Astrocyte (in vitro differentiated cells and primary cell): Measurements from ENCODE around the gene PPP1R15B. TPM values are rescaled to one million over a fixed set of nuclear protein-coding genes. Genes with fewer than 3 reads are reported as not detected.

Experiments used
- DNase-seq: peaks from one replicate; pipeline ENCODE4 v3.0.0-alpha.2; 2010; ENCODE audit warnings: low read depth
- FAIRE-seq: peaks from 2 replicates; lab custom pipeline; 2011; peaks lifted over from hg19 to GRCh38; lab: Jason Lieb, UNC
- H2AFZ ChIP-seq: 2 replicates; pipeline ENCODE4 v1.6.0; 2012; ENCODE audit warnings: low read depth, low read length, inconsistent platforms
- H3K27ac ChIP-seq: 2 replicates; pipeline ENCODE4 v1.5.1; 2011; ENCODE audit warnings: low read depth, low read length, inconsistent platforms
- H3K27me3 ChIP-seq: 2 replicates; pipeline ENCODE4 v1.6.0; 2011; ENCODE audit warnings: low read length, inconsistent platforms; ENCODE audit not compliant: insufficient read depth
- H3K36me3 ChIP-seq: 2 replicates; pipeline ENCODE4 v1.5.1; 2011; ENCODE audit warnings: low read length, inconsistent platforms; ENCODE audit not compliant: insufficient read depth
- H3K4me1 ChIP-seq: 2 replicates; pipeline ENCODE4 v1.5.1; 2011; ENCODE audit warnings: low read length, inconsistent platforms; ENCODE audit not compliant: insufficient read depth
- H3K4me2 ChIP-seq: 2 replicates; pipeline ENCODE4 v1.6.0; 2012; ENCODE audit warnings: low read length, inconsistent platforms
- H3K4me3 ChIP-seq: 2 replicates; pipeline ENCODE4 v1.5.1; 2011; ENCODE audit warnings: low read depth, mild to moderate bottlenecking, low read length, inconsistent platforms; ENCODE audit not compliant: insufficient read depth
- H3K79me2 ChIP-seq: 2 replicates; pipeline ENCODE4 v1.6.0; 2012; ENCODE audit warnings: mild to moderate bottlenecking, low read length, inconsistent platforms; ENCODE audit not compliant: insufficient read depth
- H3K9ac ChIP-seq: 2 replicates; pipeline ENCODE4 v1.6.0; 2012; ENCODE audit warnings: mild to moderate bottlenecking, low read length, inconsistent platforms
- H3K9me3 ChIP-seq: 2 replicates; pipeline ENCODE4 v1.5.1; 2012; ENCODE audit warnings: low read depth, mild to moderate bottlenecking, low read length, inconsistent platforms; ENCODE audit not compliant: insufficient read depth
- H4K20me1 ChIP-seq: 2 replicates; pipeline ENCODE4 v1.6.0; 2012; ENCODE audit warnings: low read length, inconsistent platforms; ENCODE audit not compliant: insufficient read depth
- H3K27ac Mint-ChIP-seq: one replicate; pipeline ENCODE4 v1.8.0; 2021; ENCODE audit warnings: mild to moderate bottlenecking, mixed read lengths; ENCODE audit not compliant: unreplicated experiment
- H3K27me3 Mint-ChIP-seq: one replicate; pipeline ENCODE4 v1.8.0; 2021; ENCODE audit warnings: low read depth, mixed read lengths; ENCODE audit not compliant: unreplicated experiment
- H3K36me3 Mint-ChIP-seq: one replicate; pipeline ENCODE4 v1.8.0; 2021; ENCODE audit warnings: low read depth, mixed read lengths; ENCODE audit not compliant: unreplicated experiment
- H3K4me1 Mint-ChIP-seq: one replicate; pipeline ENCODE4 v1.8.0; 2021; ENCODE audit warnings: low read depth, mixed read lengths; ENCODE audit not compliant: unreplicated experiment
- H3K4me3 Mint-ChIP-seq: one replicate; pipeline ENCODE4 v1.8.0; 2021; ENCODE audit warnings: mild to moderate bottlenecking, moderate library complexity, mixed read lengths; ENCODE audit not compliant: unreplicated experiment
- H3K9me3 Mint-ChIP-seq: one replicate; pipeline ENCODE4 v1.8.0; 2021; ENCODE audit warnings: mild to moderate bottlenecking, mixed read lengths; ENCODE audit not compliant: unreplicated experiment
- EZH2 ChIP-seq: IDR thresholded peaks from 2 replicates; pipeline ENCODE4 v1.6.1; 2012; ENCODE audit warnings: mild to moderate bottlenecking, low read length, inconsistent platforms; ENCODE audit not compliant: insufficient read depth
- total RNA-seq: library from RNA; stranded (reverse); gene quantifications from 2 replicates; pipeline ENCODE4 v1.2.1, GENCODE V29; 2021
- TF ChIP-seq, protein P1 (sequence below): IDR thresholded peaks from 2 replicates; pipeline ENCODE4 v1.5.1; 2011; ENCODE audit warnings: low read depth, mild to moderate bottlenecking, inconsistent platforms, low read length, moderate library complexity; ENCODE audit not compliant: insufficient read depth

The PPP1R15B gene
- total RNA-seq, 1 donor from 2014 or later = 38.8 TPM

DNA sequence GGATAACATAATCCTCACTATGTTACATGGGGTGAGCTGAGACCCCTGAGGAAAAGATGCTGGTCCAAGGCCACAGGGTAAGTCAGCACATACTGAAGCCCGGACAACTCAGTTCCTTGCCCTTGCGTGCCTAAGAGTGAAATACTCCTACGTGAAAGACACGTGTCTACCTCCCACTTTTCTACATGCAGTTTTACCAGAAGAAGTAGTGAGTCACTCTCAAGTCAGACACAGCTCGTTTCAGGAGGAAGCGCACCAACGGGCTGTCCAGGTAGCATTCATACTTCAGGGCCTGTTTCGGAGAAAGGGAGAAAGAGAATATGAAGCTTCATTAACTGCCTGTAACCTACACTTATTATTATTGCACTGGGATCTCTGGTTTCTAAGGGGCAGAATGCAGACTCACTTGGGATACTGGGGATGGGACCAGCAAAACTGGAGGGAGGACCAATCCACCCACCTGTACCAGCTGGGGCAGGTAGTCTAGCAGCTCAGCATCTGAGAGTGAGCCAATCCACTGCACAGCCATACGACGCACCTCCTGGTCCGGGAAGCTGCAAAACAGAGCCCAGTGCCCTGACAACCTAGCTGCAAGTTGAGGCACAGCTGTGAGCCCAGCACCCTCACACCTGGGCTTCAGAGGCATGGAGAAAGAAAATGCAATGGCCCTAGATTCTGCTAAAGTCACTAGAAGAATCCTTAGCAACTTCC is 32.4 kb upstream of the PPP1R15B start:
- H2AFZ ChIP-seq = no peak overlapping the region
- H3K9ac ChIP-seq = no peak overlapping the region
- Mint-ChIP-seq H3K4me3 (no peak overlapping the region), H3K27ac (no peak overlapping the region), H3K36me3 (peaks cover 43% of the 10 kb centered on the region), H3K4me1 (peaks cover 7% of the 10 kb centered on the region), H3K27me3 (peaks cover 23% of the 10 kb centered on the region), H3K9me3 (no peaks in the 10 kb centered on the region)
- no peaks in the 10 kb centered on the region for H4K20me1 ChIP-seq
- H3K79me2 ChIP-seq = no peaks in the 10 kb centered on the region
- TF ChIP-seq EZH2 = no peak
- TF ChIP-seq, protein P1, sequence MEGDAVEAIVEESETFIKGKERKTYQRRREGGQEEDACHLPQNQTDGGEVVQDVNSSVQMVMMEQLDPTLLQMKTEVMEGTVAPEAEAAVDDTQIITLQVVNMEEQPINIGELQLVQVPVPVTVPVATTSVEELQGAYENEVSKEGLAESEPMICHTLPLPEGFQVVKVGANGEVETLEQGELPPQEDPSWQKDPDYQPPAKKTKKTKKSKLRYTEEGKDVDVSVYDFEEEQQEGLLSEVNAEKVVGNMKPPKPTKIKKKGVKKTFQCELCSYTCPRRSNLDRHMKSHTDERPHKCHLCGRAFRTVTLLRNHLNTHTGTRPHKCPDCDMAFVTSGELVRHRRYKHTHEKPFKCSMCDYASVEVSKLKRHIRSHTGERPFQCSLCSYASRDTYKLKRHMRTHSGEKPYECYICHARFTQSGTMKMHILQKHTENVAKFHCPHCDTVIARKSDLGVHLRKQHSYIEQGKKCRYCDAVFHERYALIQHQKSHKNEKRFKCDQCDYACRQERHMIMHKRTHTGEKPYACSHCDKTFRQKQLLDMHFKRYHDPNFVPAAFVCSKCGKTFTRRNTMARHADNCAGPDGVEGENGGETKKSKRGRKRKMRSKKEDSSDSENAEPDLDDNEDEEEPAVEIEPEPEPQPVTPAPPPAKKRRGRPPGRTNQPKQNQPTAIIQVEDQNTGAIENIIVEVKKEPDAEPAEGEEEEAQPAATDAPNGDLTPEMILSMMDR = no peak
- peaks cover 3% of the 10 kb centered on the region for H3K4me1 ChIP-seq
- no peak overlapping the region for H3K4me2 ChIP-seq
- H3K36me3 ChIP-seq = no peaks in the 10 kb centered on the region
- DNase-seq (peak; percentile 39), FAIRE-seq (no peak)
- no peak overlapping the region for H3K27ac ChIP-seq
- H3K9me3 ChIP-seq = no peaks in the 10 kb centered on the region
- H3K4me3 ChIP-seq = no peak overlapping the region
- H3K27me3 ChIP-seq = peaks cover 2% of the 10 kb centered on the region

DNA sequence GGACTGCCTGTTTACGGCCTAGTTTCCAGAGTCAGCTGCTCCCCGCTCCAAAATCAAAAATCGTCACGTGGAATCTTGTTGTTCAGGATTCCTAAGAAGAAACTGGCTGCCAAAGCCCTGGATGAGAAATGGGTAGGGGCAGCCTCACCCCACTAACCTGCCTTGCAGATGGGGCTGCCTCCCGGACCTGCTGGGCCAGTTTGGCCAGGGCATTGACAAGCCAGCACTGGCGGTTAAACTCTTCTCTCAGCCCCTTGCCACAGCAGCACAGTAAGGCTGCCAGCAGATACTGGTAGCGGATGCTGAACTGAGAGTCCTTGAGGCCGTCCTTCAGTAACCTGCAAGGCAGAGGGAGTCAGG is 31.6 kb upstream of the PPP1R15B start:
- Mint-ChIP-seq H3K27me3 (peaks cover 22% of the 10 kb centered on the region), H3K27ac (no peak overlapping the region), H3K4me1 (peaks cover 15% of the 10 kb centered on the region), H3K4me3 (no peak overlapping the region), H3K36me3 (peaks cover 38% of the 10 kb centered on the region), H3K9me3 (no peaks in the 10 kb centered on the region)
- Histone ChIP-seq H3K27me3 (peaks cover 2% of the 10 kb centered on the region), H3K4me1 (peaks cover 9% of the 10 kb centered on the region), H3K27ac (no peak overlapping the region), H2AFZ (no peak overlapping the region), H3K36me3 (no peaks in the 10 kb centered on the region), H3K4me3 (no peak overlapping the region), H3K79me2 (no peaks in the 10 kb centered on the region), H3K9me3 (no peaks in the 10 kb centered on the region), H3K4me2 (no peak overlapping the region), H4K20me1 (no peaks in the 10 kb centered on the region), H3K9ac (no peak overlapping the region)
- TF ChIP-seq, protein P1 = no peak
- TF ChIP-seq EZH2 = no peak
- FAIRE-seq (no peak), DNase-seq (no peak)
